IPS-NIHi11 (cell line): ENCODE data around the gene COX7A1.

Experiments
- DNase-seq: peaks from one replicate; pipeline ENCODE4 v3.0.0; 2012; ENCODE audit warnings: mixed read lengths, low spot score

Gene COX7A1

DNA sequence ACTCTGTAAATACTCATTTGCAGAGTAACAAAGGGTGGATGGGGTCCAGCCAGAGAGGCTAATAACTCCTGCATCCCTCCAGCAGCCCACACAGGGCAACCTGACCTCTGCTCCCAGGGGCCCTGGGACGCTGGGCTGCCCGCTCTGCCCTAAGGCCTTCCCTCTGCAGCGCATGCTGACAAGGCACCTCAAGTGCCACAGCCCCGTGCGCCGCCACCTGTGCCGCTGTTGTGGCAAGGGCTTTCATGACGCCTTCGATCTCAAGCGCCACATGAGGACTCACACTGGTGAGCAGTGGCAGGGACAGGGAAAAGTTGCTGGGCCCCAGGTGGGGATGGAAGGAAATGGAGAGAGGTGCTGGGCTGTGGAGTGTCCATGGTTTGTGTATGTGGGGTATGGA is 39.6 kb downstream of the COX7A1 start:
- DNase-seq: no peak

DNA sequence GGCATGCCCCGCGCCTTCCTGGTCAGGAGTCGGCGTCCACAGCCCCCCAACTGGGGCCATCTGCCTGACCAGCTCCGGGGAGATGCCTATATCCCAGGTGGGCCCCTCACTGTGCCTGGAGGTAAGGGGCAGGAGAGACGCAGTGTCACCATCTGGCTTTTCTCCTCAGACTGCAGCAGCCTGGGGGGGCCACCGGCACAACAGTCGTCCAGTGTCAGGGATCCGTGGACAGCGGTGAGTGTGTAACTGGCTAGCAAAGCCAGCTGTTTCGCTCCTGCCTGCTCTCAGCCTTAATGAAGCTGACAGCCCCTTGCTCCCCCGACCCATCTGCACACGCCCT is 41.1 kb downstream of the COX7A1 start:
- no peak for DNase-seq

DNA sequence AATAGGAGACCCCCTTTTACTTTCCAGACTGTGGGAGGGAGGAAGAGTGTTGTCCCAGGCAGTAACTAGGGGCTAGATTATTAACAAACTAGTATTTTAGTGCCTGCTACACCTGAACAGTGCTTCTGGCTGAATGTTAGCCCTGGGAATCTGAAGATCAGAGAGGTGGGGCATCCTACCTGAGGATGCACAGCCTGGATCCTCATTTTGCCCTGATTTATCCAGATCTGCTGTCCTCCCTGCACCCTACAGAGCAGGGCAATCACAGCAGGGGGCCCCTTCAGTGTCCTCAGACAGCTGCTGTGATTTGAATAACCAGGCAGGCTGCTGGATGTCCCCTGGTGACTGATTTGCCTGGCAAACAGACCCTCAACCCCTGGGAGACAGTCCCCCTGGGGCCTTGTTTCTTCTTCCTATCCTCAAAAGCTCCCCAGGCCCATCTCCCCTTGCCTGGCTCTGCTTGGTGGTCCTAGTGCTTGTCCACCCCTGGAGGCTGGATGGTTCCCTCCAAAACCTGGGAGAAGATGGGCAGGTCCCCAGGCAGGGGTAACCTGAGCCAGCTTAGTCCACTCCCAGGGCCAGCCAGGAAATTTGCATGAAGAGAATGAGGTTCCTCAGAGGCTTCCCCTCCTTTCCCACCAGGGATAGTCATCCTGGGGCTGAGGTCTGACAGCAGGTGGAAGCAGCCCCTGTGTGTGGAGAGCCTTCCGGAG is 41.6 kb downstream of the COX7A1 start, which contains the start of gene OVOL3:
TSS of gene OVOL3 (plus strand) at position 657 of the 713 bp plus-strand sequence. CDS start 60 bp downstream, outside the sequence.
- DNase-seq: peak; percentile 71

DNA sequence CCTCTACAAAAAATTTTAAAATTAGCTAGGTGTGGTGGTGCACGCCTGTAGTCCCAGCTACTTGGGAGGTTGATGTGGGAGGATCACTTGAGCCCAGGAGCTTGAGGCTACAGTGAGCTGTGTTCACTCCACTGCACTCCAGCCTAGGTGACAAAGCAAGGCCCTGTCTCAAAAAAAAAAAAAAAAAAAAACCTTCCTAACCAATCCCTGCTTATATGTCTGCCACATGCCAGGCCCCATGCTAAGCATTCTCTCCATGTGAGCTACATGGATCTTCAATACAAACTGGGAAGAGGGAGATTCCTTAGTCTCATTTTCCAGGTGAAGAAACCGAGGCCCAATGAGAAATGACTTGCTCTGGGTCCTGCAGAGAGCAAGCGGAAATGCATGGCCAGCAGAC is 43.6 kb downstream of the COX7A1 start:
- no peak for DNase-seq

DNA sequence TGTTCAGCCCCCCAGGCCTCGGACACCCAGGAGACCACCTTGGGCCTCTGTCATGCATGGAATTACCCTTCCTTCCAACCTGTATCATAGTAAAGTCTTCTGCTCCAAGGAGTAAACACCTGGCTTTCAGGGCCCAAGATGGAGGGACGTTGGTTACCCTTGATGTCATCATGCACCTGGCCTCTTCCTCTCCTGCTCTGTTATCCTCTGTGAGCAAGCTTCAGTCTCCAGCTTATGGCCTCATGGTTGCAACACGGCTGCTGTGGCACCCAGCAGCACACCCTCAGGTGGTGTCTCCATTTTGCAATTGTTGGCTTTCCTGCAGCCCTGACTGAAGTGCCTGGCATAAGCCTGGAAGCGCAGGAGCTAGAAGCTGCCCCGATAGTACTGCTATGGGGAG is 45.3 kb downstream of the COX7A1 start:
- no peak for DNase-seq

DNA sequence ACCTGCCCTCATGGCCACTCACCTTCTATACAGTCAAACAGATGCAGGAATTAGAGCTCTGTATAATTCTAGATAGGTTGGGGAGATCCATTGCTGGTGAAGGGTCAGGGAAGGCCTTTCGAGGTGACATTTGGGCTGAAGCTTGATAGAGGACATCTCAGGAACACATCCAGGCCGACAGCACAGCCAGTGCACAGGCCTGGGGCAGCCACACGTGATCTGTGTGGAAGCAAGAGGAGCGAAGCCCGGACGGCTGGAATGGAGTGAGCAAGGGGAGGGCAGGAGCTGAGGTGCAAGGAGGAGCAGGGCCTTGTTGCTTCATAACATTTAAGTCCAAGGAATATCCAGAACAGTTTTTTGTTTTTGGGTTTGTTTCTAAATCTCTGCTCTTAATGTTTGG is 45.8 kb downstream of the COX7A1 start:
- no peak for DNase-seq

DNA sequence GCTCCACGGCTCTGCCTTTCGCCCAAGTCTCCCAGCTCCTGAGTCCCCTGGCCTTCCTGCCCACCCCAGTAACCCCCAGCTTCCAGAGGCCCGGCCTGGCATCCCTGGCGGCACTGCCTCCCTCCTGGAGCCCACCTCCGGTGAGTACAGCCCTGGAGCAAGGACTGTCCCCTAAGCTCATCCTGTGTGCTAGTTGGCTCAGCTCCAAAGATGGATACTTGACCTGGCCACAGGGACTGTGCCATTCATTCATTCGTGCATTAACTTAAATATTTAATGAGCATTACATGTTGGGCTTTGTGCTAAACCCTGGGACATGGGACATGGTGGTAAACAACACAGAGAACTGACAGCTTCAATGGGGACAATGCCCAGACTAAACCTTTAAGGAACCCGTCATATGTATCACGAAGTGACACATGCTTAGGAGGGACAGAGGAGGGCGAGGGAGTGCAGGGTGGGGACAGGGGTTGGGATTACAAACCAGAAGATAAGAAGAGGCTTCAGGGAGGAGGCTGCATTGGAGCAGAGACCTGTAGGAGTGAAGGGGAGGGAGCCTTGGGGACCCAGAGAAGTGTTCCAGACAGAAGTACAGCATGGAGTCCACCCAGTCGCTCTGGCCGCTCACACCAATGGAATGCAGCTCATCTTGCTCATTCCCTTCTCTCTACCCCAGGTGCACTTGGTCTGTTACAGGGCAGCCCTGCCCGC is 48.2 kb downstream of the COX7A1 start:
- DNase-seq: no peak

DNA sequence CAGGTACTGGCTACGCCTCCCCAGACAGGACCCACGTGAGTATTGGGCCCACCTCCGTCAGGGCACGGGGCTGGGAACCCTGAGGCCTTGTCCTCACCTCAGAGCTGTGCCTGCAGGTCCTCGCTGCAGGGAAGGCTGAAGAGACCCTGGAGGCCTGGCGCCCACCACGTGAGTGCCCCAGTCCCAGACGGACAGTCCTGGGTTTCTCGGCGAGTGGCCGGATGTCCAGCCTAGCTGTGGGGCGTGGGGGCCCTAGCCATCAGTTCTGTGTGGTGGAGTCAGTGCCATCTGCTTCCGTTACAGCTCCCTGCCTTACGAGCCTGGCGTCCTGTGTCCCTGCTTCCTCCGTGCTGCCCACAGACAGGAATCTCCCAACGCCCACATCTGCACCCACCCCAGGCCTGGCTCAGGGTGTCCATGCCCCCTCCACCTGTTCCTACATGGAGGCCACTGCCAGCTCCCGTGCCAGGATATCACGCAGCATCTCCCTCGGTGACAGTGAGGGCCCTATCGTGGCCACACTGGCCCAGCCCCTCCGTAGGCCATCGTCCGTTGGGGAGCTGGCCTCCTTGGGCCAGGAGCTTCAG is 49.1 kb downstream of the COX7A1 start:
- DNase-seq: no peak

DNA sequence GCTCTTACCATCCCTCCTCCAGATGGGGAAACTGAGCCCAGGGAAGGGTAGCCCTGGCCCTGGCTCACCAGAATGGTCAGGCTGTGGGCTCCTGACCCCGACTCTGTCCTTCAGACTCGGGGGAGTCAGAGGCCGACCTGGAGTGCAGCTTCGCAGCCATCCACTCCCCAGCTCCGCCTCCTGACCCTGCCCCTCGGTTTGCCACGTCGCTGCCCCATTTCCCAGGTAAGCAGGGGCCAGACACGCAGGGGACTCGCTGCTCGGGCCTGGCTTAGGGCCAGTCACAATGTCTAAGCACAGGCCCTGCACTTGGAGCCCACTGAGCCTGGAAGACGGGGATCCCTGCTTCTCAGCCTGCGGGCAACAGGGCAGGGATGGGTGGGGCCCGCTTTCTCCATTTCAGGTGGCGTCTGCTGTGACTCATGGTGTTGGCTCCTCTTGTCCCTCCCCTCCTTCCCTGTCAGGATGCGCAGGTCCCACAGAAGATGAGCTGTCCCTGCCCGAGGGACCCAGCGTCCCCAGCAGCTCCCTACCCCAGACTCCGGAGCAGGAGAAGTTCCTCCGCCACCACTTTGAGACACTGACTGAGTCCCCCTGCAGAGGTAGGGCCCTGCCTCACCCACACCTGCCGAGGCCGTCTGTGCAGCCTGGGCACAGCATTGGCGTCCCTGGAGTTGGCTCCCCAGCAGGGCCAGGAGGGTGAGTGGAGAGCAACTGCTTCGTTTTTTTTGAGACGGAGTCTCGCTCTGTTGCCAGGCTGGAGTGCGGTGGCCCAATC is 50.5 kb downstream of the COX7A1 start:
- DNase-seq: no peak
